GM04503 (cell line): ENCODE results near the gene PIK3R5.

Experiments used
- DNase-seq: peaks from one replicate; pipeline ENCODE4 v3.0.0-alpha.2; 2012; ENCODE audit warnings: low read depth

The PIK3R5 gene

GRCh38 chr17:8951206-8951605 is 14.3 kb downstream of the PIK3R5 start:
- DNase-seq: no peak

GRCh38 chr17:8949061-8949661 is 16.3 kb downstream of the PIK3R5 start:
- DNase-seq: no peak

GRCh38 chr17:8948462-8948861 is 17.0 kb downstream of the PIK3R5 start:
- no peak for DNase-seq

- no peak for DNase-seq
Observed at GRCh38 chr17:8947201-8947600, 18.3 kb downstream of the PIK3R5 start.

- DNase-seq: peak; percentile 3
Observed at GRCh38 chr17:8946476-8946875, 19.0 kb downstream of the PIK3R5 start.

- no peak for DNase-seq
Observed at GRCh38 chr17:8946071-8946470, 19.4 kb downstream of the PIK3R5 start.

- DNase-seq: no peak
Observed at GRCh38 chr17:8944748-8945147, 20.8 kb downstream of the PIK3R5 start.

- no peak for DNase-seq
Observed at GRCh38 chr17:8944083-8944482, 21.4 kb downstream of the PIK3R5 start.

GRCh38 chr17:8941980-8942622 is 23.4 kb downstream of the PIK3R5 start:
- DNase-seq: no peak

GRCh38 chr17:8941520-8941919 is 24.0 kb downstream of the PIK3R5 start:
- DNase-seq: no peak

- DNase-seq: no peak
Observed at GRCh38 chr17:8940866-8941471, 24.5 kb downstream of the PIK3R5 start.

GRCh38 chr17:8939496-8940334 is 25.8 kb downstream of the PIK3R5 start:
- no peak for DNase-seq

- DNase-seq: no peak
Observed at GRCh38 chr17:8938933-8939332, 26.6 kb downstream of the PIK3R5 start.

- no peak for DNase-seq
Observed at GRCh38 chr17:8935191-8935590, 30.3 kb downstream of the PIK3R5 start.

- no peak for DNase-seq
Observed at GRCh38 chr17:8934346-8934745, 31.2 kb downstream of the PIK3R5 start.

- no peak for DNase-seq
Observed at GRCh38 chr17:8930649-8931048, 34.9 kb downstream of the PIK3R5 start.

GRCh38 chr17:8928347-8928746 is 37.2 kb downstream of the PIK3R5 start:
- no peak for DNase-seq

GRCh38 chr17:8927395-8927794 is 38.1 kb downstream of the PIK3R5 start:
- no peak for DNase-seq

GRCh38 chr17:8925808-8926207 is 39.7 kb downstream of the PIK3R5 start:
- no peak for DNase-seq

GRCh38 chr17:8925141-8925540 is 40.4 kb downstream of the PIK3R5 start:
- DNase-seq: no peak

- no peak for DNase-seq
Observed at GRCh38 chr17:8924595-8924994, 40.9 kb downstream of the PIK3R5 start.

- no peak for DNase-seq
Observed at GRCh38 chr17:8923762-8924161, 41.7 kb downstream of the PIK3R5 start.

GRCh38 chr17:8922928-8923327 is 42.6 kb downstream of the PIK3R5 start:
- DNase-seq: no peak
